Measurements from ENCODE around the gene CD48. TPM values are rescaled to one million over a fixed set of nuclear protein-coding genes. Genes with fewer than 3 reads are reported as not detected.

Gene CD48
- total and polyA plus RNA-seq, 2 experiments from 2014 or later, result not detected

DNA sequence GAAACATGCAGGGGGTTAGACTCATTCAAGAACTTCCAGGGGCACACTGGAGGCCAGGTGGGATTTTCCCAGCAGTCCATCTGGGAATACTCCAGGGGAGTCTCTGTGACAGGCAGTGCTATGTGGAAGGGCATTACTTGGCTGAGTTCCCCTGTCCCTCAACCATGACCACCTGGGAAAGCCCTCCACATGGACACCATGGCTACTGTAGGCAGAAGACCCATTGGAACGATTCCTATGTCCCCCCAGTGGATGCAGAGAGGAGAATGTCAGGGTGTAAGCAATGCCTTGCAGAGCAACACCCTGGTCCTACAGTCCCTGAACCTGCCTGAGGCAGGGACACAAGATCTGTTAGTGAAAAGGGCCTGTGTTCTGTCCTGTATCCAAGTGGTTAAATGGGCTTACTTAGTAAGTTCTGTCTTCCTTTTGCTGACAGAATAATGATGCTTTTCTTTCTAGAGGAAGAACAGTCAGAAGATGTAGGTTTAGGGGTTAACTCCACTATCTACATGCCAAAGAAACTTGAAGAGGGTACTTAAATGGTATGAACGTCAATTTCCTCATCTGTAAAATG is 78.2 kb downstream of the CD48 start:
- Histone ChIP-seq H3K4me3 (no peak overlapping the region), H3K27ac (no peak overlapping the region), H3K4me2 (ENCODE audit: unreplicated experiment) (no peak overlapping the region), H3K9me2 (ENCODE audit: insufficient read depth) (no peaks in the 10 kb centered on the region), H4K20me1 (ENCODE audit: insufficient read depth) (no peaks in the 10 kb centered on the region), H3F3A (ENCODE audit: insufficient read depth) (no peaks in the 10 kb centered on the region), H3K27me3 (replicated peaks; ENCODE audit: insufficient read depth) (no peaks in the 10 kb centered on the region), H3K36me3 (ENCODE audit: low read depth) (no peaks in the 10 kb centered on the region), H3K4me1 (ENCODE audit: insufficient read depth) (no peaks in the 10 kb centered on the region), H3K9me3 (ENCODE audit: low read depth) (no peaks in the 10 kb centered on the region), H2AFZ (no peak overlapping the region), H3K79me2 (ENCODE audit: insufficient read depth) (no peaks in the 10 kb centered on the region), H3K9ac (no peak overlapping the region)
- in situ Hi-C loops (cut with MboI), result no loop called here
- DNase-seq, result no peak
- TF ChIP-seq EZH2phosphoT487 (IDR thresholded peaks at IDR 0.05; ENCODE audit: insufficient read depth, low read depth) (no peak), EZH2 (IDR thresholded peaks at IDR 0.05; ENCODE audit: insufficient read depth, poor library complexity, severe bottlenecking) (no peak)
- 0 to 2% methylated on average over 2 of the region's 2 CpGs for WGBS, 2 experiments (ENCODE audit: low coverage in 1 of 2, low lambda C conversion rate in 2 of 2, missing lambda C conversion rate in 2 of 2)

DNA sequence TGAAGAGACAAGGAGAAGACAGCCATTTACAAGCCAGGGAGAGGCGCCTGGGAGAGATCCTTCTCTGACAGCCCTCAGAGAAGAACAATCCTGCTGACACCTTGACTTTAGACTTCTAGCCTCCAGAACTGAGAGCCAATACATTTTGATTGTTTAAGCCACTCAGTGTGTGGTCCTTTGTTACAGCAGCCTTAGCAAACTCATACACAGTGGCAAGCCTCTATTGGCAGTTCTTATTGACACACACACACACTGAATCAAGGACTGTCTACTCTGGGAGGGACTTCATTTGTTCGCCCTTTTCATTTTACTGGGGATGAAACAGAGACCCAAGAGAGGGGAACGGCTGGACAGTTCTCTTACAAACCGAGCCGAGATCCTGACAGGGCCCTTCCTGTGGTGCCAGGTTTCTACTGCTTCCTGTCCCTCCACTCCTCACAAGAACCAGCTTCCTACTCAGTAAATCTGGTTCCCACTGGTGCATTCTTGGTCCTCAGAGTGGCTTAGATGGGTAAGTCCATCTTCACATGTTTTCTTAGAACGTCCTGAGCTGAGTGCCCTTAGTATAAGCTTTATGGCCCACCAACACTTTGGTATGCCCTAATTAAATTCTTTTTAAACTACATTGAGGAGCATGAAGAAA is 79.5 kb downstream of the CD48 start:
- DNase-seq, result no peak
- Histone ChIP-seq H3K4me1 (ENCODE audit: insufficient read depth) (no peaks in the 10 kb centered on the region), H3K27ac (no peak overlapping the region), H3K9me2 (ENCODE audit: insufficient read depth) (no peaks in the 10 kb centered on the region), H3K4me3 (no peak overlapping the region), H3K4me2 (ENCODE audit: unreplicated experiment) (no peak overlapping the region), H3K27me3 (replicated peaks; ENCODE audit: insufficient read depth) (no peaks in the 10 kb centered on the region), H3K9ac (no peak overlapping the region), H3F3A (ENCODE audit: insufficient read depth) (no peaks in the 10 kb centered on the region), H3K9me3 (ENCODE audit: low read depth) (no peaks in the 10 kb centered on the region), H3K79me2 (ENCODE audit: insufficient read depth) (no peaks in the 10 kb centered on the region), H2AFZ (no peak overlapping the region), H3K36me3 (ENCODE audit: low read depth) (no peaks in the 10 kb centered on the region), H4K20me1 (ENCODE audit: insufficient read depth) (no peaks in the 10 kb centered on the region)
- 37 to 42% methylated on average over 6 of the region's 6 CpGs for WGBS, 2 experiments (ENCODE audit: low coverage in 1 of 2, low lambda C conversion rate in 2 of 2, missing lambda C conversion rate in 2 of 2)
- in situ Hi-C loops (cut with MboI), result no loop called here
- TF ChIP-seq EZH2 (IDR thresholded peaks at IDR 0.05; ENCODE audit: insufficient read depth, poor library complexity, severe bottlenecking), result no peak
- TF ChIP-seq EZH2phosphoT487 (IDR thresholded peaks at IDR 0.05; ENCODE audit: insufficient read depth, low read depth), result no peak

- 25 to 26% methylated on average over 9 of the region's 9 CpGs for WGBS, 2 experiments (ENCODE audit: low coverage in 1 of 2, low lambda C conversion rate in 2 of 2, missing lambda C conversion rate in 2 of 2)
- Histone ChIP-seq H3K79me2 (ENCODE audit: insufficient read depth) (no peaks in the 10 kb centered on the region), H3K4me3 (no peak overlapping the region), H3K36me3 (ENCODE audit: low read depth) (no peaks in the 10 kb centered on the region), H3K9me2 (ENCODE audit: insufficient read depth) (no peaks in the 10 kb centered on the region), H3K9ac (no peak overlapping the region), H3K27ac (no peak overlapping the region), H2AFZ (no peak overlapping the region), H4K20me1 (ENCODE audit: insufficient read depth) (no peaks in the 10 kb centered on the region), H3K4me1 (ENCODE audit: insufficient read depth) (no peaks in the 10 kb centered on the region), H3K27me3 (replicated peaks; ENCODE audit: insufficient read depth) (no peaks in the 10 kb centered on the region), H3F3A (ENCODE audit: insufficient read depth) (no peaks in the 10 kb centered on the region), H3K9me3 (ENCODE audit: low read depth) (no peaks in the 10 kb centered on the region), H3K4me2 (ENCODE audit: unreplicated experiment) (no peak overlapping the region)
- no peak for TF ChIP-seq EZH2phosphoT487 (IDR thresholded peaks at IDR 0.05; ENCODE audit: insufficient read depth, low read depth)
- no peak for TF ChIP-seq EZH2 (IDR thresholded peaks at IDR 0.05; ENCODE audit: insufficient read depth, poor library complexity, severe bottlenecking)
- in situ Hi-C loops (cut with MboI), result no loop called here
- no peak for DNase-seq
Measured at GRCh38 chr1:160630523-160631451, 80.8 kb downstream of the CD48 start.

DNA sequence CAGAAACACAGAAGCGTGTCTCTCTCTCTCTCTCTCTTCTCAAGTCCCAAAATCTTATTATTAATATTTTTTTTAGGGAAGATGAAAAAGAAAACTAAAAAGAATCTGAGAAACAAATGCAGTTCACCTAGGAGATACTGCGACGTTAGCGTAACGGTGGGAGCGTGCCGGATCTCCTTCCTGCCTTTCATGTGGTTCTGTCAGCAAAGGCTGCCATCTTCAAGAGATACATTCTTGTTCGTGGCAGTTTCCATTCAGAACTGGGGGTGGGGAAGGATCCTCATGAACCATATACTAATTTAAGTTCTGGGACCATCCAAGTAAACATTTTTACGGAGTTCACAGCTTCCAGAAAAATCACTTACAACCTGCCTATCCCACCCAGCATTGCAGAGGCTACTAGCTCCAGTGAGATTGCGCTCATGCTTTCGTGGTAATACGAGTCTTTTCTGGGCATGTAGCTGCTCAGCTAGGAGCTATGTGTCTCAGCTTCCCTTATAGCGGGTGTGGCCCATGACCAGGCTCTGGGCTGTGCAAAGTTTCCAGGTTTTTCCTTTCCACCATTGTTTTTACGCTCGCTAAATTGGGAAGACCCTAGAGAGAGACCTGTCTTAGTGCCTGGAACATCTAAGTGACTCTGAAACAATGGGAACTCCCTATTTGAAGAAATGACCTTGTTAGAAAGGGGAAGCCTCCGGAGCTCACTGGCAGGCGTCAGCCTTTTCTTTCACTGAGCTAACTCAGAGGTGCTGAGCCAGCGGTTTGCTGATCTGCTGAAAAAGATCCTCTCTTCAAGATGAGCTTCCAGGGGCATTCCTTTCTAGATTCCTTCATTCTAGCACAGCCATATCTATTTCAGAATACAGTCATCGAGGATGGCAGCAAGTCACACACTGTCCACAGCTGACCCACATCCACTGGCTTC is 82.1 kb downstream of the CD48 start:
- Histone ChIP-seq H3K36me3 (ENCODE audit: low read depth) (no peaks in the 10 kb centered on the region), H3K4me3 (no peak overlapping the region), H3K4me2 (ENCODE audit: unreplicated experiment) (no peak overlapping the region), H3F3A (ENCODE audit: insufficient read depth) (no peaks in the 10 kb centered on the region), H3K4me1 (ENCODE audit: insufficient read depth) (no peaks in the 10 kb centered on the region), H4K20me1 (ENCODE audit: insufficient read depth) (no peaks in the 10 kb centered on the region), H3K79me2 (ENCODE audit: insufficient read depth) (no peaks in the 10 kb centered on the region), H3K27me3 (replicated peaks; ENCODE audit: insufficient read depth) (no peaks in the 10 kb centered on the region), H3K27ac (no peak overlapping the region), H2AFZ (no peak overlapping the region), H3K9me3 (ENCODE audit: low read depth) (no peaks in the 10 kb centered on the region), H3K9ac (no peak overlapping the region), H3K9me2 (ENCODE audit: insufficient read depth) (no peaks in the 10 kb centered on the region)
- in situ Hi-C loops (cut with MboI), result no loop called here
- no peak for TF ChIP-seq EZH2 (IDR thresholded peaks at IDR 0.05; ENCODE audit: insufficient read depth, poor library complexity, severe bottlenecking)
- no peak for TF ChIP-seq EZH2phosphoT487 (IDR thresholded peaks at IDR 0.05; ENCODE audit: insufficient read depth, low read depth)
- no peak for DNase-seq
- WGBS, 2 experiments (ENCODE audit: low coverage in 1 of 2, low lambda C conversion rate in 2 of 2, missing lambda C conversion rate in 2 of 2), result 36 to 37% methylated on average over 19 of the region's 19 CpGs
